Measurements from ENCODE around the gene CAMSAP1. TPM values are rescaled to one million over a fixed set of nuclear protein-coding genes. Genes with fewer than 3 reads are reported as not detected.
"Not testable (repeated sequence)": the region's sequence is repeated elsewhere in the genome, so short reads cannot be mapped to it uniquely, and the experiment has no call there.

The CAMSAP1 gene, protein sequence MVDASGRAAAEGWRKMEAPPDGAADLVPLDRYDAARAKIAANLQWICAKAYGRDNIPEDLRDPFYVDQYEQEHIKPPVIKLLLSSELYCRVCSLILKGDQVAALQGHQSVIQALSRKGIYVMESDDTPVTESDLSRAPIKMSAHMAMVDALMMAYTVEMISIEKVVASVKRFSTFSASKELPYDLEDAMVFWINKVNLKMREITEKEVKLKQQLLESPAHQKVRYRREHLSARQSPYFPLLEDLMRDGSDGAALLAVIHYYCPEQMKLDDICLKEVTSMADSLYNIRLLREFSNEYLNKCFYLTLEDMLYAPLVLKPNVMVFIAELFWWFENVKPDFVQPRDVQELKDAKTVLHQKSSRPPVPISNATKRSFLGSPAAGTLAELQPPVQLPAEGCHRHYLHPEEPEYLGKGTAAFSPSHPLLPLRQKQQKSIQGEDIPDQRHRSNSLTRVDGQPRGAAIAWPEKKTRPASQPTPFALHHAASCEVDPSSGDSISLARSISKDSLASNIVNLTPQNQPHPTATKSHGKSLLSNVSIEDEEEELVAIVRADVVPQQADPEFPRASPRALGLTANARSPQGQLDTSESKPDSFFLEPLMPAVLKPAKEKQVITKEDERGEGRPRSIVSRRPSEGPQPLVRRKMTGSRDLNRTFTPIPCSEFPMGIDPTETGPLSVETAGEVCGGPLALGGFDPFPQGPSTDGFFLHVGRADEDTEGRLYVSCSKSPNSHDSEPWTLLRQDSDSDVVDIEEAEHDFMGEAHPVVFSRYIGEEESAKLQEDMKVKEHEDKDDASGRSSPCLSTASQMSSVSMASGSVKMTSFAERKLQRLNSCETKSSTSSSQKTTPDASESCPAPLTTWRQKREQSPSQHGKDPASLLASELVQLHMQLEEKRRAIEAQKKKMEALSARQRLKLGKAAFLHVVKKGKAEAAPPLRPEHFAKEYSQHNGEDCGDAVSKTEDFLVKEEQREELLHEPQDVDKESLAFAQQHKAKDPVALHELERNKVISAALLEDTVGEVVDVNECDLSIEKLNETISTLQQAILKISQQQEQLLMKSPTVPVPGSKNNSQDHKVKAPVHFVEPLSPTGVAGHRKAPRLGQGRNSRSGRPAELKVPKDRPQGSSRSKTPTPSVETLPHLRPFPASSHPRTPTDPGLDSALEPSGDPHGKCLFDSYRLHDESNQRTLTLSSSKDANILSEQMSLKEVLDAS (N-terminal part only)
- total RNA-seq (10 to 100 TPM; 41.7 to 47.0 TPM), polyA plus RNA-seq (ENCODE audit: insufficient read length in 2 of 2) (10 to 100 TPM; 43.0 to 58.8 TPM)
- long read RNA-seq, donor 1, full-length matches to known transcripts, result 3 of 9 reads
- long read RNA-seq, donor 1, partial matches to known transcripts, result 6 of 9 reads
- long read RNA-seq, donor 1, other reads (novel, unspliced or antisense), result 0 of 9 reads
- long read RNA-seq, donor 2, result 0 reads
- long read RNA-seq, donor 3, full-length matches to known transcripts, result 3 of 8 reads
- long read RNA-seq, donor 3, partial matches to known transcripts, result 5 of 8 reads
- long read RNA-seq, donor 3, other reads (novel, unspliced or antisense), result 0 of 8 reads
- long read RNA-seq, donor 4, full-length matches to known transcripts, result 1 of 1 reads
- long read RNA-seq, donor 4, partial matches to known transcripts, result 0 of 1 reads
- long read RNA-seq, donor 4, other reads (novel, unspliced or antisense), result 0 of 1 reads

- Histone ChIP-seq H3K4me1 (ENCODE audit: control insufficient read depth, insufficient read depth, low read length) (peaks cover 43% of the 10 kb centered on the region), H3K27ac (ENCODE audit: low read depth, low read length) (peak within 1 kb of the TSS; percentile 15), H3K9me3 (ENCODE audit: control insufficient read depth, insufficient read depth, low read length) (no peaks in the 10 kb centered on the region), H3K4me3 (ENCODE audit: low read depth, low read length) (peak within 1 kb of the TSS; percentile 57), H3K27me3 (ENCODE audit: control insufficient read depth, insufficient read depth, low read length) (no peaks in the 10 kb centered on the region), H3K36me3 (ENCODE audit: control insufficient read depth, insufficient read depth, low read length) (peaks cover 26% of the 10 kb centered on the region)
- under 1% methylated on average over 84 of the region's 91 CpGs for WGBS (ENCODE audit: insufficient coverage)
- DNase-seq (ENCODE audit: low read depth in 4 of 6, low spot score in 6 of 6), result peak; percentile 66 to 98 (median 94)
Measured at GRCh38 chr9:135907431-135908092, at the start of gene CAMSAP1. TSS of gene CAMSAP1 (minus strand) at chr9:135907546. CDS start at chr9:135907159, 387 bp downstream.

GRCh38 chr9:135956802-135957174, 49.4 kb upstream of the CAMSAP1 start:
- 96% methylated on average over 7 of the region's 8 CpGs for WGBS (ENCODE audit: insufficient coverage)
- no peaks in the 10 kb centered on the region for H3K9me3 ChIP-seq (ENCODE audit: control insufficient read depth, insufficient read depth, low read length)
- H3K27ac ChIP-seq (ENCODE audit: low read depth, low read length), result no peak overlapping the region
- H3K27me3 ChIP-seq (ENCODE audit: control insufficient read depth, insufficient read depth, low read length), result no peaks in the 10 kb centered on the region
- no peak overlapping the region for H3K4me3 ChIP-seq (ENCODE audit: low read depth, low read length)
- DNase-seq (ENCODE audit: low read depth in 4 of 6, low spot score in 6 of 6), result no peak
- H3K4me1 ChIP-seq (ENCODE audit: control insufficient read depth, insufficient read depth, low read length), result peaks cover 18% of the 10 kb centered on the region
- peaks cover 43% of the 10 kb centered on the region for H3K36me3 ChIP-seq (ENCODE audit: control insufficient read depth, insufficient read depth, low read length)

DNA sequence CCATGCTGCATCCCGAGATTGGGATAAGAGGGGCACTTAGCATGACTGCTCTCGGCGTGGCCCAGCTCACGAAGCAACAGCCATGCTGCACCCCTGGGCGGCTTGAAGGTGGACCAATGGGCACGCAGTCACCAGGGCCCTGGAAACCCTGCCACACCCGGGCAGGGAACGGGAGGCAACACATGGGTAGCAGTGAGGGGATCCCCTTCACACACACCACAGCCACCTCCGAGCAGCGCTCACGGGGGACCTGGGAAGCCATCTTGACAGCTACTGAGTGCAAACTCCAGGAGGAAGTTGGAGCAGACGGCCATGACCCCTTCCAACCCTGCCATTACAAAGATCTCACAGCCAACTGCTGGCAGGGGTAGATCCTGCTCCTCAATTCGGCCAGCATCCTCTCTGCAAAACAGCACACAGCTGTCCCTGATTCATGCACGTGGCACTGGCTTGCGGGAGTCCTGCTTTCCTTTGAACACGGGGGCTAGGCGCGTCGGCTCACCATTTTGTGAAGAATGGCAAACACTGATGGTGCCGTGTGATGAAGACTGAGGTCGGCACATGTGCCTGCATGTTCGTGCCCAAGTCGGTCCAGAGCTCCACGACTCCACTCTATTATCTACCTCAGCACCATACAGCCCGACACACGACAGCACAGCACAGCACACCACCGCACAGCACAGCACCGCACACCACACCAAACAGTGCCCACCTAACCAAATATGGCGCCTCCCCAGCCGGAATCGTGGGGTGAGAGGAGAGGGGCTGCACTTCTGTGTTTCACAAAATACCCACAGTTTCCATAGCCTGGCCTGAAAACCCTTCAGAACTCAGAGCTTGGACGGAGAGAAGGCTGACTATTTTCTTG, 48.8 kb upstream of the CAMSAP1 start:
- 85% methylated on average over 22 of the region's 32 CpGs for WGBS (ENCODE audit: insufficient coverage)
- Histone ChIP-seq H3K9me3 (ENCODE audit: control insufficient read depth, insufficient read depth, low read length) (no peaks in the 10 kb centered on the region), H3K4me1 (ENCODE audit: control insufficient read depth, insufficient read depth, low read length) (peaks cover 12% of the 10 kb centered on the region), H3K27ac (ENCODE audit: low read depth, low read length) (no peak overlapping the region), H3K4me3 (ENCODE audit: low read depth, low read length) (no peak overlapping the region), H3K36me3 (ENCODE audit: control insufficient read depth, insufficient read depth, low read length) (peaks cover 46% of the 10 kb centered on the region), H3K27me3 (ENCODE audit: control insufficient read depth, insufficient read depth, low read length) (no peaks in the 10 kb centered on the region)
- no peak for DNase-seq (ENCODE audit: low read depth in 4 of 6, low spot score in 6 of 6)

- H3K36me3 ChIP-seq (ENCODE audit: control insufficient read depth, insufficient read depth, low read length), result peaks cover 76% of the 10 kb centered on the region
- WGBS (ENCODE audit: insufficient coverage), result 97% methylated on average over 18 of the region's 22 CpGs
Measured at GRCh38 chr9:135952664-135953206, 45.4 kb upstream of the CAMSAP1 start.

GRCh38 chr9:135951889-135952663, 44.7 kb upstream of the CAMSAP1 start:
- no peak for DNase-seq (ENCODE audit: low read depth in 4 of 6, low spot score in 6 of 6)
- WGBS (ENCODE audit: insufficient coverage), result 90% methylated on average over 18 of the region's 18 CpGs
- Histone ChIP-seq H3K4me3 (ENCODE audit: low read depth, low read length) (no peak overlapping the region), H3K27ac (ENCODE audit: low read depth, low read length) (no peak overlapping the region), H3K9me3 (ENCODE audit: control insufficient read depth, insufficient read depth, low read length) (no peaks in the 10 kb centered on the region), H3K36me3 (ENCODE audit: control insufficient read depth, insufficient read depth, low read length) (peaks cover 82% of the 10 kb centered on the region), H3K4me1 (ENCODE audit: control insufficient read depth, insufficient read depth, low read length) (no peaks in the 10 kb centered on the region), H3K27me3 (ENCODE audit: control insufficient read depth, insufficient read depth, low read length) (no peaks in the 10 kb centered on the region)

More at GRCh38 chr9:135952664-135953206, 45.4 kb upstream of the CAMSAP1 start:
- Histone ChIP-seq H3K4me3 (ENCODE audit: low read depth, low read length) (no peak overlapping the region), H3K9me3 (ENCODE audit: control insufficient read depth, insufficient read depth, low read length) (no peaks in the 10 kb centered on the region), H3K27me3 (ENCODE audit: control insufficient read depth, insufficient read depth, low read length) (no peaks in the 10 kb centered on the region), H3K4me1 (ENCODE audit: control insufficient read depth, insufficient read depth, low read length) (no peaks in the 10 kb centered on the region), H3K27ac (ENCODE audit: low read depth, low read length) (no peak overlapping the region)
- no peak for DNase-seq (ENCODE audit: low read depth in 4 of 6, low spot score in 6 of 6)

- not testable (repeated sequence) for H3K9me3 ChIP-seq (ENCODE audit: control insufficient read depth, insufficient read depth, low read length); DNase-seq (ENCODE audit: low read depth in 4 of 6, low spot score in 6 of 6); H3K27me3 ChIP-seq (ENCODE audit: control insufficient read depth, insufficient read depth, low read length); H3K4me3 ChIP-seq (ENCODE audit: low read depth, low read length); H3K4me1 ChIP-seq (ENCODE audit: control insufficient read depth, insufficient read depth, low read length); H3K27ac ChIP-seq (ENCODE audit: low read depth, low read length)
- peaks cover 85% of the 10 kb centered on the region for H3K36me3 ChIP-seq (ENCODE audit: control insufficient read depth, insufficient read depth, low read length)
- 100% methylated on average over 8 of the region's 8 CpGs for WGBS (ENCODE audit: insufficient coverage)
Measured at GRCh38 chr9:135951310-135951709, 44.0 kb upstream of the CAMSAP1 start.

DNA sequence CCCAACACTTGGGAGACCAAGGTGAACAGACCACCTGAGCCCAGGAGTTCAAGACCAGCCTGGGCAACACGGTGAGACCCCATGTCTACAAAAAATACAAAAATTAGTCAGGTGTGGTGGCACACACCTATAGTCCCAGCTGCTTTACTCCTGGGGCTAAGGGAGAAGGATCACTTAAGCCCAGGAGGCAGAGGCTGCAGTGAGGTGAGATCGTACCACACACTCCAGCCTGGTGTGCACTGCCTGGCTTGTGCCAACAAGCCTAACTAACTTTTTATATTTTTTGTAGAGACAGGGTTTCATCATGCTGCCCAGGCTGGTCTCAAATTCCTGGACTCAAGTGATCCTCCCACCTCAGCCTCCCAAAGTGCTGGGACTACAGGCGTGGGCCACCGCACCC, 43.5 kb upstream of the CAMSAP1 start:
- not testable (repeated sequence) for H3K4me1 ChIP-seq (ENCODE audit: control insufficient read depth, insufficient read depth, low read length); H3K27ac ChIP-seq (ENCODE audit: low read depth, low read length); H3K27me3 ChIP-seq (ENCODE audit: control insufficient read depth, insufficient read depth, low read length); H3K4me3 ChIP-seq (ENCODE audit: low read depth, low read length); DNase-seq (ENCODE audit: low read depth in 4 of 6, low spot score in 6 of 6); H3K9me3 ChIP-seq (ENCODE audit: control insufficient read depth, insufficient read depth, low read length)
- 100% methylated on average over 1 of the region's 4 CpGs for WGBS (ENCODE audit: insufficient coverage)
- peaks cover 85% of the 10 kb centered on the region for H3K36me3 ChIP-seq (ENCODE audit: control insufficient read depth, insufficient read depth, low read length)
